Raji (cell line): ENCODE results near the gene COQ9.

Experiments
- POLR2A ChIP-seq: IDR thresholded peaks from 2 replicates; pipeline ENCODE4 v1.6.1; 2011; ENCODE audit warnings: low read depth, low read length, control low read depth; ENCODE audit not compliant: insufficient read depth

Gene COQ9

GRCh38 chr16:57485916-57486857 is 38.9 kb downstream of the COQ9 start, which contains the start of gene DOK4:
Gene DOK4, minus strand, starts transcription at chr16:57486493. Its CDS starts 6,986 bp downstream, at chr16:57479507.
- 0 out of 2 replicates have a peak, but pooled peaks have one; percentile 31 for TF ChIP-seq POLR2A

- TF ChIP-seq POLR2A = no peak
Measured at GRCh38 chr16:57486858-57487834, 39.9 kb downstream of the COQ9 start.

GRCh38 chr16:57489229-57489628 is 42.0 kb downstream of the COQ9 start:
- no peak for TF ChIP-seq POLR2A

- TF ChIP-seq POLR2A = no peak
Measured at GRCh38 chr16:57493767-57494166, 46.5 kb downstream of the COQ9 start.

- no peak for TF ChIP-seq POLR2A
Measured at GRCh38 chr16:57497121-57497520, 49.8 kb downstream of the COQ9 start.

GRCh38 chr16:57498031-57498430 is 50.8 kb downstream of the COQ9 start:
- no peak for TF ChIP-seq POLR2A

DNA sequence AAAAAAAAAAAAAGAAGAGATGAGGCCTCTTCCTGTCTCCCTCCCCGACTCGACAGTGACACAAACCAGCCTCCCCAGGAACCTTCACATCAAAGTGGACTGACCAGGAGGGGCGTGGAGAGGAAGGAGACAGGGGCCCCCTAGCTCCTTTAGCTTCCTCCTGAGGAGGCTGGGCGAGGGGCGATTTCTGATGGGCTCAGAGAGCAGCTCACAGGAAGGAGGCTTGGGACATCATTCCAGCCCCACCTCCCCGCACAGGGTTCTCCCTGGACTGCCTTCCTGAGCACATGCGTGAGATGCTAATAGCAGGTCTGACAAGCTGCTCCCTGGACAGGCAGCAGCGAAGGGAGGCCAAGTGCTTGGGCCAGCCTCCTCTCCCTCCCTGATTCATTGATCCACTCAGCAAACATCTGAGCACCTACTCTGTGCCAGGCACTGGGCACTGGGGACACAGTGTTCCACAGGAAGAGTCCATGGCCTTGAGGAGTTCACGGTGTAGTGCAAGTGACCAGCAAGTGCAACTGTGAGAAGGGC is 53.4 kb downstream of the COQ9 start:
- TF ChIP-seq POLR2A = no peak

GRCh38 chr16:57501492-57501891 is 54.2 kb downstream of the COQ9 start:
- no peak for TF ChIP-seq POLR2A

DNA sequence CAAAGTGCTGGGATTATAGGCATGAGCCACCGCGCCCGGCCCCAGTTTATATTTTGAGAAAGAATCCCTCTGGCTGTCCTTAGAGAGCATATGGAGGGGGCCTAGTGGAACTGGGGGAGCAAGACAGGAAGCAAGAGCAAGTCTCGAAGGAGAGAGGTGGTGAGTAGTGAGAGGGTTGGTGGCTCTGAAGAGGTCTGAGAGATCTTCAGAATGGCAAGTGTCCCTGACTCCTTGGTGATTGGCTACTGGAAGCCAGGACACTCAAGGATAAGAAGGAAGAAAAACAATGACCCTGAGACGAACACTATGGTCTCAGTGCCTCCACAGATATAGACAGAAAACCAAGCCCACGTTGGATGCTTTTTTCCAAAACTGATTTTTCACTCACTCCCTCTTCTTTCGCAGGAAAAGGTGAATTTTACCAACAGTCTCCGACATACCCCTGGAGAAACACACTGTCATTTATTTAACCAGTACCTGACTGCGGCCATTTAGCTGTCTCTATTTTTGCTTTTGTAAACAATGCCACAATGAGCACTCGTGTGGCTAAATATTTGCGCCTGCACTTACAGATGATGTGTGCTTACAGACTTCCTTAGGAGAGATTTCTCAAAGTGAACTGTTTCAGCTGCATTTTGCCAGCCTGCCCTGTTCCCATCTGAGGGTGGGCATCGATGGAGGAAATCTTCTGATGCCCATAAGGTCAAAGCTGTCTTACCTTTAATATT is 54.9 kb downstream of the COQ9 start:
- TF ChIP-seq POLR2A = no peak

GRCh38 chr16:57503366-57503765 is 56.1 kb downstream of the COQ9 start:
- no peak for TF ChIP-seq POLR2A

DNA sequence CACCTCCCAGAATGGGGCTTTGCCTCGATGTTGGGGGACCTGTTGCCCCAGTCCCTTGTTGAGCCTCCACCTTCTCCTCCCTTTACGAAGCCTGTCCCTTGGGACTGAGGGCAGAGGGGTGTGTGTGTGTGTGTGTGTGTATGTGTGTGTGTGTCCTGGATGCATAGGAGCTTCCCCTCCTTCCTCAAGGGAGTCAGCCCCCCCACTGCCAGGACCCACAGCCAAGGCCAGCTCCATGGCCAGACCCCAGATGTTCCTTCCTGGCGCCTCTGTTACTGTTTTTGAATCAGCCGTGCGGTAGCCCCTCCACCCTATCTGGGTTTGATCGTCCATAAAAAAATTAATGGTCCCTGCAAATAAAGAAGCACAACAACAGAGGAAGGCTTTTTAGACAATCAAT is 56.7 kb downstream of the COQ9 start:
- TF ChIP-seq POLR2A = no peak

DNA sequence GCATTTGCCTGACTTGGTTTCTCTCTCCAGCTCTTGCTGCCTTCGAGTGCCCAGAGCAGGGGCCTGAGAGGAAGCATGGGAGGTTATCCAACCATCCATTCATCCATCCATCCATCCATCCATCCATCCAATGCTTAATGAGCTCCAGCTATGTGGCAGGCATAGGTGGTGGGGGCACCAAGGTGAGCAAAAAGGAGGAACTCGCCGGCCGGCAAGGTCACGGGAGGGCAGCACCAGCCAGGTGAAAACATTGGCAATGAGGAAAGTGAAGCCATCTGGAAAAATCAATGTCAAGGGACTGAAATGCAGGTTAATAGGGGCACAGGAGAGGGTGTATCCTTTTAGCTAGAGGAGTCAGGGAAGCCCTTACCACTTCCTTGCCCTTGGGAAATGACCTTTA is 57.2 kb downstream of the COQ9 start:
- no peak for TF ChIP-seq POLR2A

DNA sequence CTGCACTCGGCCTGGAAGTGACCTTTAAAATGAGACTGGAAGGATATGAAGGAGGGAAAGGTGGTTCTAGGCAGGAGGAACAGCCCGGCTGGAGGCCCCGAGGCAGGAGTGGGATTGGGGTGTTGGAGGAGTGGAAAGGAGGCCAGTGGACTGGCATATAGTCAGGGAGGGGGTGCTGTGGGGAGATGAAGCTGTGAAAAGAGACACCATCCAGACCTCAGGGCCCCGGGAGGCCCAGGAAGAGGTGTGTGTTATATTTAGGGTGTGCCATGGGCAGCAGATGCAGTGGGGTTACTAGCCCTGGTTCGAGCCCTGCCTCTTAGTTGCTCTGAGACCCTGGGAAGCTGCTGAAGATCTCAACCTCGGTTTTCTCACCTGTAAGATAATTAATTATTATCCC is 57.9 kb downstream of the COQ9 start:
- TF ChIP-seq POLR2A = no peak

DNA sequence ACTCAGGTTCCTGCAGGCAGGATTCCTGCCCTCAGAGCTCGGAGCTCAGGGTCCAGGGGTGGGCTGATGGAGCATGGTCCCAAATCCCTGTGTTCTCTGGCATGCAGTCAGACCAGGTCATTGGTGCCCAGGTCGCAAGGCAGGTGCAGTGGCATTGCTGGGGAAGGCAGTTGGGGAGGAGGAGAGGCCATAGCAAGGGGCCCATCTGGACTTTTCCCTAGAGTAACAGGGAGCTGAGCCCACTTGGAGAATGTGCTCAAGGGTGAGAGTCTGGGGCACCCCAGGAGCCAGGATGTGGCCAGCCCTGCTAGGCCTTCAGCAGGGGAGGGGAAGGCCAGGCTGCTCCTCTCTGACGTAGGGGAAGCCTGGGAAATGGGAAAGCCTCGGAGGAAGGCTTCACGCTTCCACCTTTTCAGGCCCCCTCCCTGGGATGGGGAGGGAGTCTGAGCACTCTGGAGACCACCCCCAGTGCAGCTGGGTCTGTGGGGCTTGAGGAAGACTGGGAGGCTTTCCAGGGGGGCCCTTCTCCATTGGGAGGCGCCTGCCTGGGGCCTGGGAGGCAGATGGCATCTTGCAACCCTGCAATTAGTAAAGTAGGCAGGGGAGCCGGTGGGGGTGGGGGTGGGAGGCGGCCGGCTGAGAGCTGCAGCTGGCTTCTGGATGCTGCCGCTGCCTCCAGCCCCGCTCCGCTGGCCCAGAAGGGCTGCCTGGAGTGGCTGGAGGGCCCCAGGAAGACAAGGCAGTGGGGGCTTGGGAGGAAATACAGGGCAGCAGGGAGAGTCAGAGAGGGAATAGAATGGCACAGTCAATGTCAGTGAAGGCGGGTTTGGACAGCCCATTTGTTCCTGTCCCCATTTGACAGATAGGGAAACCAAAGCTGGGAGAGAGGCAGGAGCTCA is 60.1 kb downstream of the COQ9 start:
- TF ChIP-seq POLR2A = no peak

GRCh38 chr16:57508035-57508425 is 60.8 kb downstream of the COQ9 start:
- no peak for TF ChIP-seq POLR2A
